CD4-positive, alpha-beta T cell treated with Interferon alpha-2 for 1 hour (primary cell): ENCODE measurements around the gene LSAMP.
"Not testable (repeated sequence)": the region's sequence is repeated elsewhere in the genome, so short reads cannot be mapped to it uniquely, and the experiment has no call there.

Experiments
- DNase-seq, 2 donors: peaks; one replicate each; pipeline ENCODE4 v3.0.0-alpha.2; 2020 to 2022

The LSAMP gene

DNA sequence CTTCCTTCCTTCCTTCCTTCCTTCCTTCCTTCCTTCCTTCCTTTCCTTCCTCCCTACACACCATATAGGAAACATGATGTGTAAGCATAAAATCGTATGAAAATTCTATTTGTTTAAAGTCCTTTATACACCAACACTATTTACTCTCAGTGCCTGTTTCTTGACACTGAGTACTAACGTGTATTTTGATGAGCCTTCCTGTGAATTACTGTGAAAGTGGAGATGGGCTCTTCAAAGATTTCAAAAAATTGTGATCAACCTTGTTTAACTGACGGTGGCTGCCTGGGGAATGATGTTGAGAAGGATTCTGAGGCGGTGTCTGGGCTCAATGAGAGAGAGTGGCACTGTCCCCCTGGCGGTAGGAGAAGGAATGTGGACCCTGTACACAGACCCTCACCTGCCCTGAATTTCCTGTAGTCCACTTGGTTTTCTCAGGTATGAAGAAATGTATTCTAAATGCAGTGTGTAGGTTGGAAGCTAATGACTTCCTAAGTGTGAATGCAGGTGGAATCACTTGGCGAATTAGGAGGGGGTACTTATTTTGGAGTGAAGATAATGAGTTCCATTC lies 584.0 kb downstream of the LSAMP start:
- no peak for DNase-seq

DNA sequence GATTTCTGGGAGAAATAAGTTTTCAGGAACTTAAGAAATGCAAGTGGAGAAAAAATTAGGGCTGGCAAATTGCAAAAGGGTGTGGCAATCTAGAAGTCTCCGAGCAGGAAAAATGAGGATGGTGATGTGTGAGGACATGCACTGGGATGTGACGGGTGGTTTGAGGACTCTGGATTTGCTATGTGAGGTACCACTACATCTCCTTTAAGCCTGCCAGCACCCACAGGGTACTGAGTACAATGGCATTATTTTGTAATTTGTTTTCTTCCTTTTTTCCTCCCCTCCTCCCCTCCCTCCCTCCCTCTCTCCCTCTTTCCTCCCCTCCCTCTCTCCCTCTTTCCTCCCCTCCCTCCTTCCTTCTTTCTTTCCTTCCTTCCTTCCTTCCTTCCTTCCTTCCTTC lies 584.5 kb downstream of the LSAMP start:
- DNase-seq, result no peak

DNA sequence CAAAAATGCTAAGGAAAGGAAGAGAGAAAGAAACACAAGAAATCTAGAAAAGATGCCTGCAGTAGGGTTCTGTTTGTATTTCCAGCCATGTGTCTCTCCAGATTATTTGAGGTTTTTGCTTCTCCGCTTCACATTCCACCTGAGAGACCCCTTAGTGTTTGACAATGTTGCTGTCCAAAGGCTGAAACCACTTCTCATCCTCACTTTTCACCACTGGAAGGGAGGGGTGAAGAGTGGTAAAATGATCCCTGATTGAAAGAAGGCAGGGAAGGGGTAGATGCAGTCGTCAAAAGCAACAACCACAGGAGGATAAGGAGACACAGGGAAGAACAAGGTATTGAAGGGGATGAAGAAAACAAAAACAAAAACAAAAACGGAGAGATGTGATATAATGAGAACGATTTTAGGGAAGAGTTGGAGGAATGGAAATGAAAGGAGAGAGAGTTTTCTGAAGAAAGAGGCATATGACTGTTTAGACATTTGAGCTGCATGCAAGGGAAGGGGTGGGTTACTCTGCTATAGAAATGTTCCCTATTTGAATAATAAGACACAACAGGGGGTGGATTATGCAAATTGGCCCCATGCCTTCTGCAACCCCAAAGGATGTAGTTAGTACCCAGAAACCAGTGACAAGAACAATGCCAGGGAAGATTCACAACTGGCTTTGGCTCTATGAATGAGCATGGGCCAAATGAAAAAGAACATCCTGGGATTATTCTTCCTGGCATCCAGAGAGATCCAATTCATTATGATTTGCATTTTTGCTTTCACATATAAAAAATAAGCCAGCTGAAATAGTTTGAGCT lies 586.1 kb downstream of the LSAMP start:
- no peak for DNase-seq

DNA sequence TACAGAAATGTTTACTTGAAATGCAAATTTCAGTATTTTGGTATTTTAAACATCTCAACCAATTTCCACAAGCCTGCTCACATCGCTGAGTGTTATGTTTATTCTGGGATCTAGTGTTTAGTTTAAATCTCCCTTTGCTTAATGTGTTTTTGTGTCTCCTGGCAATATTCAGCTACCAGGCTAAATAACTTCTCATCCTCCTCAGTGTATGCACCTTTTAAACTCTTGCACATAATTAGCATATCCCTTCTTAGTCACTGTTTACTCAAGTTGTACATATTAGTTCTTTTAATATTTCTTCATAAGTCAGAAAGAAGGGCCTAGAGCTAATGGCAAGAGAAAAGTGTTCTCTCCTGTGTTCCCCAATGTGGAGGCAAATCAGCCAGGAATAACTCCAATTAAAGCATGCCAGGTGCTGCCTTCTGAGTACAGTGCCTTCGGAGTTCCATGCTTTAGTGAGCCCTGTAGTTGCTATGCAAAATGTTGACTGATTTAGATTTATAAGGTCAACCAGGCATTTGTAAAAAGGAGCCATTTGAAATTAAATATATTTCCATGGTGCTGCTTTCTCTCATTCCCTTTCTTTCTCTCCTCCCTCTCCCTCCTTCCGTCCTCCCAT lies 587.7 kb downstream of the LSAMP start:
- no peak for DNase-seq

DNA sequence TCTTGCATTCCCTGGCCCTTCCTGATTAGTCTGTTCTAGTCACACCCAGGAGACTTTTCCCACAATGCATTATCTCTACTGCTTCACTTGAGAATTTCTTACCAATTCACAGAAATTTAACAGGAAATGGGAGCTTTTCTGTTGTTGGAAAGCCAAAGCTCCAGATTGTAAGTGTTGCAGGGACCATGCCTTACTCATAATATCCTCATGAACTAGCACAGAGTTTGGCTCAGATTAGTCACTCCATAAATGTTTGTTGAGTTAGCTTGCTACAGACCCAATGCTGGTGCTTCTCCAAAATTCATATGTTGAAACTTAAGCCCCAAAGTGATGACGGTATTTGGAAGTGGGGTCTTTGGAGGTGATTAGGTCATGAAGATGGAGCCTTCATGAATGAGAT lies 589.4 kb downstream of the LSAMP start:
- no peak for DNase-seq

DNA sequence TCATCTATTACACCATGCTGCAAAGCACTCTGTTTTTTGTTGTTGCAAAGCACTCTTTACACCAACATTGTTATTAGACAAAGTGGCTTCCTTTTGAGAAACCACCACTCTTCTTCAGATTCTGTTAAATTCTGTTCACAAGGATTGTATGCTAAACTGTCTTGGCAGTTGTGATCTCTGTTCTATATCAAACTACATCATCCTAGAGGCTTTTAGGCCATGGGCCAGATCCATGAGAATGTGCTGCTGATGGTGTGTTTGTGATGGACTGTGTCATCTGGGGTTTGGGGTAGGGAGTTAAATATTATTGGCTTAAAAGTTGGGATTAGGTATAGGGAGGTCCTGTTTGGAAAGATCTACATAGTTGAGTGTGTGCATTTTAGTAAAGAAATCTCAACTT lies 592.2 kb downstream of the LSAMP start:
- no peak for DNase-seq

DNA sequence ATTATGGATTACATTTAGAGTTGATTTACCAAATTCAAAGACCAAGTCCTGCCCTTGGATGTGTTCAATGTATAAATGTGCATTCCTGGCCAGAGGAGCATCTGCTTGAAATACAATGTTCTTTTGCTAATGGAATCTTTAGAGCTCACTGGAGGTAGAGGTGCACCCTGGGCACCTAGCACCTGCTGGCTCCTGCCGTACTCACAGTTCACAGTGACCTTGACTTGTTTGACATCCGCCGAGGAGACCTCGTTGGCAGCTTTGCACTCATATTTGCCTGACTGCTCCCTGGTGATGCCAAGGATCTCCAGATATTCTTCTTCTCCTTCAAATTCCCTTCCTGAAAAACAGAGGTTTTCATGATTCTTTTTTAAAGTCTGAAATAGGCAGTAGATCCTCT lies 593.0 kb downstream of the LSAMP start:
- DNase-seq, result no peak

DNA sequence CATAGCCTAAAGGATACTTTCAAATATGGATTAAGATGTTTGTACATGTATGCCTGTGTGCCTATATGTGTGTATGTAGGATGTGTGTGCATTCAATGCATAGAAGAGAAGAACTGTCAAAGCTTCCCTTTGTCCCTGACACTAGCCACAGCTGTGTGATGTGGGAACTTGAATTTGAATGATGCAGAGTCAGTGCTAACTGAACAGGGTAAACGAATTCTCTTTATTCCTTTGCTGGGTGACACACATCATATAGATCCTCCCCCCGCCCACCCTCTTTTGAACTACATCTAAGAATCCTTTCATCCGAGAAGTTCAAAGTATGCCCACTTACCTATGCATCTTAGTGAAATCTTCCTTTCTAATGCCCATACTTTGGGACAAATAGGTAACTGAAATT lies 593.7 kb downstream of the LSAMP start:
- DNase-seq, result no peak

DNA sequence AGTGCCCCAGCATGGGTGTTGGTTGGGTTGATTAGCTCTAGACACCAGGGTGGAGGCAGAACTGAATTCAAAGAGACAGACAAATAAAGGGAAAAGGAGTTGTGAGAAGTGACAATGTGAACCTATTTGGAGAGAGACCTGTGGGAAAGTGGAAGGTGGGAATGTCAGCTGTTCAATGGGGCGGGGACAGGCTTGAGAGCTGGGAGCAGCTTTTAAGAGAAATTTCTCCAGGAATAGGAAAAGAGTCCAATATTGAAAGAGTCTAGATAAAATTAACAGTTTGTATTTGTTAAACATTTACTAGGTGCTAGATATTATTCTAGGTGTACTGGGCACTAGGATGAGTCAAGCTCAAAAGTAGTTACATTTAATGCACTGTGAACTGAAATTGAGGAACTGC lies 596.6 kb downstream of the LSAMP start:
- no peak for DNase-seq

DNA sequence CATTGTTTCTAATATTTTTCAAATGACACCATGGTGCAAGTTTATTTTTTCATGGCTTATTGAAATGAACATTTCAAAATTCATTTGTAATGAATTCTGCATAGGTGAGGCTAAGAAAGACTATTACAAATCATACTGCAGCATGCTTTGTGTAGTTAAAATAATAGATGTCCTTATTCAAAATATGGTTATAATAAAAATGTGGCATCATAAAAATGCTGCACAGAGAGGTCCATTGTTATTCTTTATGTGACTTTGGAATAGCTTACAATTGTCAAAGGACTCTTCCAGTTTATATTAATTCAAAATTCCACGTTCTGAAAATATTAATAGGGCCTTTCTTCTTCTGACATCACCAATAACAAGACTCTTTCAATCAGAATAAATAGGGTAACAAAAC lies 599.3 kb downstream of the LSAMP start:
- no peak for DNase-seq

DNA sequence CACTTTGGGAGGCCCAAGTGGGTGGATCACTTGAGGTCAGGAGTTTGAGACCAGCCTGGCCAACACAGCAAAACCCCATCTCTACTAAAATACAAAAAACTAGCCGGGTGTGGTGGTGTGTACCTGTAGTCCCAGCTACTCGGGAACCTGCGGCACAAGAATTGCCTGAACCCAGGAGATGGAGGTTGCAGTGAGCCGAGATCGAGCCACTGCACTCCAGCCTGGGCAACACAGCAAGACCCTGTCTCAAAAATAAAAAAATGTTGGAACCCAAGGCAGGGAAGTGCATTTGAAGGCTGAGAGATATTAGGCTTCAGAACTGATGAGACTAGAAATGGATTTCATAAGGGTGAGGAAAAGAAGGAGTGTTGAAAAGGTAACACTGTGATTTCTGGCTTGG lies 600.6 kb downstream of the LSAMP start:
- not testable (repeated sequence) for DNase-seq

DNA sequence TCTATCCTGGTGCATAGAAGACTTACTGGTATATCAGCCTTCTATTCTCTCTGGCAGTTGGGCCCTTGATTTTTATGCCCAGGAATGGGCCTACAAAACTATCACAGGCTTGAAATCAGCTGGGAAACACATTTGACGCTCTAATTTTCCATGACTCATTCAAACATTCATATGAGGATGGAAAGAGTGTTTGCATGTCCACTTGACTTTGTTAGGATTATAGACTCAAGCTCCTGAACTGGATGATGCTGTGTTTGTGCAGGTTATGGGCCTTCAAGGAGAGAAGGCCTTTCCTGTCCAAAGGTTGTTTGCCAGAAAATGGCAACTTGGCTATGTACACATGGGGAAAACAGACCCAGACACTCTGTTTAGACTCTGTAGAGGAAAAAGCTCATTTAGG lies 602.1 kb downstream of the LSAMP start:
- no peak for DNase-seq

DNA sequence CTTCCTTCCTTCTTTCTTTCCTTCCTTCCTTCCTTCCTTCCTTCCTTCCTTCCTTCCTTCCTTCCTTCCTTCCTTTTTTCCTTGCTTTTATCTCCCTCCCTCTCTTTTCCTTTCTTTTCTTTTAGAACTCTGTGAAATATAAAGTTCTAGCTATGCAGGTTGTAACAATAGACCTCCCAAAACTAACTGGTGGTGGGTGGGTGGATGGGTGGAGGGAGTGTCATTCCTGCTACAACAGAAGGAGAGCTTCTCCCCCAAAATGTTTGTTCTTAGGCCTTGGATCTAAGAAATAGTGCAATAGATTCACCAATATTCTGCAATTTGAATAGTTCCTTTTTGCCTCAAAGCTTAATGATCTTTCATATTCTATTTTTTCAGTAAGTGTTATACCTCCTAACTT lies 606.0 kb downstream of the LSAMP start:
- DNase-seq, result no peak

DNA sequence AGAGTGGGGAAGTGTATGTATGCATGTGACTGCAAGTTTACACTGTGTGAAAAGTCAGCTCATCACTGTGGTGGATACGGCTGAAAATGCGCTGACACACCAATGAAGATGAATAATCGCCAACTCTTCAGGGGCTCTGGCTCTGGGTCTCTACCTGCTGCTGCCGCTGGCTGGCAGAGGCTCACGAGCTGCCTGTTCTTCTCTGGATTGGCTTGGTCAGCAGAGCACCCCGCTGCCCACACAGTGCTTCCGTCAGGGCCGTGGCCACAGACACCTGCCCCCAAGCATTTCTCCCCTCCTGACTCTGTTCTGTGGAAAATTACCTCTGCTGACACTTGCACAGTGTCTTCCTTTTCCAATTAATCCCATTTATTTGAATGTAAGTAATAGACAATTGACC lies 606.5 kb downstream of the LSAMP start:
- DNase-seq, result no peak

DNA sequence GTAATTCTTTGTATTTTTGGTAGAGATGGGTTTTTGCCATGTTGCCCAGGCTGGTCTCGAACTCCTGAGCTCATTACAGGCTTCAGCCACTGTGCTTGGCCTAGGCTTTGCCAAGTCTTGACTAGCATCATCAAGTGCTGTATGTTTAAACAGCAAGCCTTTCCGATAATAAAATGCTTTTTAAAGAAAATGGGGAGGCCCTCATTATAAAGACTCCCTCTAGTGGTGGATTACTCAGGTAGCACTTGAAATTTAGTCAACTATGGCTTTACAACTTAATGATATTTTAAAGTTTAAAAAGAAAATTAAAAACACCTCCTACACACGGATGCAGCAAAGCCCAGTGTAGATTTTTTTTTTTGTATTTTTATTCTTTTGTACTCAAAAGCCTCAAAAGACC lies 608.3 kb downstream of the LSAMP start:
- DNase-seq, result peak in 1 of 2 donors; percentile 27

DNA sequence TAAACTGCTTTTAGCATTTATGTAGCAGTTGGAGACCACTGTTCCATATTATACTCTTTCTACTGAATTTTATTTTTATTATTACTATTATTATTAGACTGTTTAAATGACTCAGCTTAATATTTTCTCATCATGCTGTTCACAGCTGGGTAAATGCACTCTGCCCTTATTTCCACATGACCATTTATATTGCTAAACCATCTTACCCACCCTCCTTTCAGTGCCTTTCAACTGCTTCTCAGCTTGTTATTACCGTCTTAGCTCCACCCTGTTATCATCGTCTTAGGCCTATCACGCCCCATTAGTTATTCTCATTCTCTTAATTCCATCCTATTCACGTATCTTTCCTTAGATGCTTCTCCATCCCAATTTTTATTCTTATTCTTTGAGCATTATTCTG lies 609.3 kb downstream of the LSAMP start:
- no peak for DNase-seq

DNA sequence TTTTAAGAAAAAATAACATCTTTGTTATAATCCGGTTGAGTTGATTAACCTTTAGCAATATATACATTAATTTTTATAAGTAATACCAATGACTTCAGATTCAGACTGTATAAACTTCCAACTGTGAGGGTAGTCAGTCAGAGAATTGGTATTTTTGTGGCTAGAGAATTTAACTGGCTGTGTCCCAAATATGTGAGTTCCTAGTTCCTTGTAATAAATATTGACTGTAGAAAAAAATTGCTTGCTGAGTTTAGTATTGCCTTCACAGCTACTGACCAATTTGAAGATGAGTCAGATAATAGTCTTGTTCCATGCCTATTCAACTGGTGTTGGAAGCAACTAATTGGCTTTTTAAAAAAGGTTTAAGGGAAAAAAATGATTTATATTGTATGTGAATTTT lies 611.2 kb downstream of the LSAMP start:
- DNase-seq, result no peak

DNA sequence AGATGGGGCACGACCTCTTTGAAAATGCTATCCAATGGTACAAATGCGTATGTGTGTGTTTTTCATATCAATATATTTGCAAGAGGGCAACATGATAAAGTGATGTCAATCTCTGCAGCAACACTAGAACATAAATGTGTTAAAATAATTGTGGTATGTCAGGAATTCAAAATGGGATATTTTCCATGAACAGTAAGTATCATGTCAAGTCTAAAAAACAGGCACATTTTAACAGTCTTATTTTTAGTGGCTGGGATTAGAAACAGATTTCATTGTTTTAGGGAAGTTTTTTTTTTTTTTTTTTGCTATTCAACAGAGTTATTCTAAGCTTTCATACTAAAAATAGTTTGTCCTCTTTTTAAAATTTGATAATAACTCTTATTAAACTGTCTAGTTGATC lies 612.2 kb downstream of the LSAMP start:
- DNase-seq, result no peak

DNA sequence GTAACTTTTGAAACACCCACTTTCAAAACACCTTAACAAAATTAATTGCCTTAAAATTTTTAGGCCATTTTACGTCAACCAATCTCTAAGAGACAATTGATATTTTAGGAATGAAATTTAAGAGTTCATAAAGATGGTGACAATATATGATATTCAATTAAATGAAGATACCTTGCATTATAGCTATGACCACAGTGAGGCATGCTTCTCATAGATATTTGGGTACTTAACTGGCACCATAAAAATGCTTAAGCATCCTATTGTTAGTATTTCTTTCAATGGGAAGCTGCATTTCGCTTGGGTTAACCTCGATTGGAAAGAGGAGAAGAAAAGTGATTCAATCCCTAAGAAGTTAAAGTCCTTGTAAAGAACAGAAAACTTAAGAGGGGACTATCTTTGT lies 613.0 kb downstream of the LSAMP start:
- no peak for DNase-seq

DNA sequence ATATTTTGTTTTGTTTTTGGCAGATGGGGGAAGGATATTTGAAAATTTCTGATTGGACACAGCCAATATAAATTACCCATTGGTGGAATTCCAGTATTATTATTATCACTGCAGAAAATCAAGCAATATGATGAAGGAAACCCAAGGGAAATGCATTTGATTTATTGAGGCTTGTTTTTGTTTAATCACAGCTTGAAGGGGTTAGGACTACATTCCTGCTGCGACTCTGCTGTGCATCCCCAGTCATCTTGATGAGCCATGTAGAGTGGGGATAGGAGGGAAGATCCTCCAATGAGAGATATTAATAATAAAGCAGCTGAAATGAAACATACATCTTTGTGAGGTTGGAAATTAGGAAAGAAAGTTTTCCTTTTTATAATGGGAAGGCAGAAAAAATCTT lies 613.4 kb downstream of the LSAMP start:
- DNase-seq, result no peak

DNA sequence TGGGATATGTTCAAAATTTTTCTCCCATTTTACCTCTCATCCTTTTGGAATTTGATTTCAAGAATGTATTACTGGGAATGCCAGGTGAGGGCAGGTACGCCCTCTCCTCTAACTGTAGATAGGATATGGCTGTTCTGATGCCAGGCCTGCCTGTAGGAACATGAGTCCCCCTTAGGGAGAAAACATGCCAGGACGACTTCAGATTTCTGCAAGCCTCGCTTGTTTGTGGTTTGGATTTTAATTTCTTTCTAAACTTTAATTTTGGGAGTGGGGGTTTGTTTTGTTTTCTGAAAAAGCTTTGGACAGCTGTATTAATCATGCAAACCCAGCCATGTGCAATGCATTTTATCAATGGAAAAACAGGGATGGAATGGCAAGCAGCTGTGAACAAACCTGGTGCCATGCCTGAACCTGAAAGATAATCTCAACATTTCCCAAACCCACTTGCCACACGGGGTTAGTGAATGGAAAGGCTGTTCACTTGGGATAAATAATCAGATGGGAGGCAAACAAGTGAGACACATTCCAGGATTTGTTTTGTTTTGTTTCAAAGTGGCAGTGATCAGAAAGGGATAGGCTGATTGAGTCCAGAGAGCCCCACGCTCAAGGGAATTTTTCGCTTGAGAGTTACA lies 614.4 kb downstream of the LSAMP start:
- DNase-seq, result no peak

DNA sequence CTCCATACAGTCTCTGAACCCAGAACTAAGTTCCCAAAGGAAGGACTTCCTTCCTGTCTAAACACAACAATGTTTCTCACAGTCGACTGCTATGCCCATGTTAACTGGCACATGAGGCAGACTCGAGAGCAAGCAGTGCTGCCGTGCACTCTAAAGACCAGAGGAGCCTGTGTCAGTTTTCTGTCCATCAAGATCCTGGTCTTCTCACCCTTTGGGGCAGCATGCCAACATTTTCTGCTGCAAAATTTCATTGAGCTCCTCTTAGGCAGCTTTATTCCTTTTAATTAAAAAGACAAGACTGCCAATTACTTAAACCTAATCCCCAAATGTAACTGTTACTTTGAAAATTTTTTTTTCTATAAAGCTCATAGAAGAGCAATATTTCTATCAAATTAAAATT lies 616.9 kb downstream of the LSAMP start:
- DNase-seq, result no peak

DNA sequence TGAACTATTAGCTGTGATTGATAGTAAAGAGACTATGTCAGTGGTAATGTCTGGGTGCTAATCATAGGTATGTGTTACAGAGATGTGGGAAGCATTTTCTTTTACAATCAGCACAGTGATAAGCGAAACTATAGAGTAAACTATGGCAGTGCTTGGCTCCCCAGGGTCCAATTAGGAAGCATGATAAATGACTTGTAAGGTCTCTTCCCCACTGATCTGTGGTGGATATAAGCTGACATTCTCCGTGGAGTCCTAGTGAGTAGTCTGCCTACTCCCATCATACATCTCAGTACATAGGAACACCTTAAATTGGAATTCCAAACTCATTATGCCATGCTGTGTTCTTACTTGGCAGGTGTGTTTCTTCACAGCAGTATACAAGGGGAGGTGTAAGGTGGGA lies 617.8 kb downstream of the LSAMP start:
- DNase-seq, result no peak

DNA sequence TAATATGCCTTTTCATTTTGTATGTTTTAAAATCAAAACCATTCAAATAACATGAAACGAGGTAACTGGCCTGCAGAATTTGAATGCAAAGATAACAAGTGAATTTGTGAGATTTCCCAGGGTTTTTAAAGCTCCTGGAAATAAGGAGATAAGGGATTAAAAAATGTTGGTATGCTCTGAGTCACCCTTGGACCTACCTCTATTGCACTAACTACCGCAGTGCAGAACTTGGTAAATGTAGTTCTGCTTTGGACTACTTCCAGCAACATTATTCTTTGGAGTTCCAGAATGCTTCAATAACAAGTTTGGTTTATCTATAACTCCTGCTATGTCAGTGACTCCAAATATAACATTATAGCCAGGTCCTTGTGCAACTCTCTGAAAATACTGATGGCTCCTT lies 620.2 kb downstream of the LSAMP start:
- no peak for DNase-seq
